ENCODE data around the gene CDKAL1.

DNA sequence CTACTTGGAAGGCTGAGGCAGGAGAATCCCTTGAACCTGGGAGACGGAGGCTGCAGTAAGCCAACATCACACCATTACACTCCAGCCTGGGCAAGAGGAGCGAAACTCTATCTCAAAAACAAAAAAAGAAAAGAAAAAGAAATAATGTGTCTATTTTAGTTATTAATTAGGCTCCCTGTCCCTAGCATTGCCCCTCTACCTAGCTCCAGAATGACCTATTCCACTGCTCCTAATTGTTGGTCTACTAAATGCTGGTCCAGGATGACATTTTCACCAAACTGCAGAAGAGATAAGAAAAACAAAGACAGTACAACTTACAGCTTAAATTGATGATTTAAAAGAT is 629.6 kb downstream of the CDKAL1 start:
- TF ChIP-seq, protein P1, sequence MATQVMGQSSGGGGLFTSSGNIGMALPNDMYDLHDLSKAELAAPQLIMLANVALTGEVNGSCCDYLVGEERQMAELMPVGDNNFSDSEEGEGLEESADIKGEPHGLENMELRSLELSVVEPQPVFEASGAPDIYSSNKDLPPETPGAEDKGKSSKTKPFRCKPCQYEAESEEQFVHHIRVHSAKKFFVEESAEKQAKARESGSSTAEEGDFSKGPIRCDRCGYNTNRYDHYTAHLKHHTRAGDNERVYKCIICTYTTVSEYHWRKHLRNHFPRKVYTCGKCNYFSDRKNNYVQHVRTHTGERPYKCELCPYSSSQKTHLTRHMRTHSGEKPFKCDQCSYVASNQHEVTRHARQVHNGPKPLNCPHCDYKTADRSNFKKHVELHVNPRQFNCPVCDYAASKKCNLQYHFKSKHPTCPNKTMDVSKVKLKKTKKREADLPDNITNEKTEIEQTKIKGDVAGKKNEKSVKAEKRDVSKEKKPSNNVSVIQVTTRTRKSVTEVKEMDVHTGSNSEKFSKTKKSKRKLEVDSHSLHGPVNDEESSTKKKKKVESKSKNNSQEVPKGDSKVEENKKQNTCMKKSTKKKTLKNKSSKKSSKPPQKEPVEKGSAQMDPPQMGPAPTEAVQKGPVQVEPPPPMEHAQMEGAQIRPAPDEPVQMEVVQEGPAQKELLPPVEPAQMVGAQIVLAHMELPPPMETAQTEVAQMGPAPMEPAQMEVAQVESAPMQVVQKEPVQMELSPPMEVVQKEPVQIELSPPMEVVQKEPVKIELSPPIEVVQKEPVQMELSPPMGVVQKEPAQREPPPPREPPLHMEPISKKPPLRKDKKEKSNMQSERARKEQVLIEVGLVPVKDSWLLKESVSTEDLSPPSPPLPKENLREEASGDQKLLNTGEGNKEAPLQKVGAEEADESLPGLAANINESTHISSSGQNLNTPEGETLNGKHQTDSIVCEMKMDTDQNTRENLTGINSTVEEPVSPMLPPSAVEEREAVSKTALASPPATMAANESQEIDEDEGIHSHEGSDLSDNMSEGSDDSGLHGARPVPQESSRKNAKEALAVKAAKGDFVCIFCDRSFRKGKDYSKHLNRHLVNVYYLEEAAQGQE (IDR thresholded peaks at IDR 0.05; ENCODE audit: insufficient replicate concordance, low read depth): no peak
- TF ChIP-seq CTCF (IDR thresholded peaks at IDR 0.05; ENCODE audit: insufficient read depth, low read length): no peak
- no peak for TF ChIP-seq POLR2AphosphoS5 (IDR thresholded peaks at IDR 0.05; ENCODE audit: low read depth)
- TF ChIP-seq SPI1 (IDR thresholded peaks at IDR 0.05; ENCODE audit: borderline replicate concordance, low read depth): no peak
